GM12878 (cell line): ENCODE measurements around the gene WAS.
"Not testable (repeated sequence)": the region's sequence is repeated elsewhere in the genome, so short reads cannot be mapped to it uniquely, and the experiment has no call there.

Experiments
- CREB1 ChIP-seq: IDR thresholded peaks from 2 replicates; pipeline ENCODE4 v1.6.1; 2012; ENCODE audit warnings: low read depth, mild to moderate bottlenecking, inconsistent platforms
- E2F4 ChIP-seq: IDR thresholded peaks from 2 replicates; pipeline ENCODE4 v1.6.1; 2012; ENCODE audit warnings: low read depth, low read length, improper control_type of control experiment
- FOXM1 ChIP-seq: IDR thresholded peaks from 2 replicates; pipeline ENCODE4 v1.6.1; 2012; ENCODE audit warnings: low read depth, mild to moderate bottlenecking, inconsistent platforms, low read length, moderate library complexity

- TF ChIP-seq FOXM1, E2F4, CREB1: not testable (repeated sequence)
Observed at GRCh38 chrX:48659686-48660085, 23.9 kb upstream of the WAS start.
